Activated CD8-positive, alpha-beta T cell treated with anti-CD3 and anti-CD28 coated beads, Interleukin-2, amount 10 ng/mL, durations not matched to agents 7 days and 5 days (primary cell): Measurements from ENCODE around the gene SCN4A. TPM values are rescaled to one million over a fixed set of nuclear protein-coding genes. Genes with fewer than 3 reads are reported as not detected.
A peak's percentile ranks its signal among the peaks of the same experiment; 100 is the strongest.
"Not testable (repeated sequence)": the region's sequence is repeated elsewhere in the genome, so short reads cannot be mapped to it uniquely, and the experiment has no call there.

Experiments
- ATAC-seq: fragments of 150-1000 bp; cut with Tn5 transposase; one replicate; pipeline ENCODE4 v1.10.0; 2021; ENCODE audit warnings: moderate library complexity
- CTCF ChIA-PET: fragments of 350-600 bp; sonication (Branson Sonifier 250); formaldehyde crosslinking; loops from one replicate; lab custom pipeline; 2021; ENCODE audit warnings: antibody characterized with exemption; lab: Charles Lee
- POLR2A ChIA-PET: fragments of 350-600 bp; sonication (Branson Sonifier 250); formaldehyde crosslinking; loops from one replicate; lab custom pipeline; 2021; ENCODE audit warnings: antibody characterized with exemption; lab: Charles Lee
- DNase-seq: peaks from one replicate; pipeline ENCODE4 v3.0.0-alpha.2; 2020
- H3K27ac Mint-ChIP-seq: one replicate; pipeline ENCODE4 v1.8.0; 2021; ENCODE audit warnings: mild to moderate bottlenecking, mixed read lengths
- H3K27me3 Mint-ChIP-seq: one replicate; pipeline ENCODE4 v1.8.0; 2021; ENCODE audit warnings: low read depth, mixed read lengths
- H3K36me3 Mint-ChIP-seq: one replicate; pipeline ENCODE4 v1.8.0; 2021; ENCODE audit warnings: low read depth, mixed read lengths
- H3K4me1 Mint-ChIP-seq: one replicate; pipeline ENCODE4 v1.8.0; 2021; ENCODE audit warnings: low read depth, mixed read lengths
- H3K4me3 Mint-ChIP-seq: one replicate; pipeline ENCODE4 v1.8.0; 2021; ENCODE audit warnings: mild to moderate bottlenecking, mixed read lengths
- H3K9me3 Mint-ChIP-seq: one replicate; pipeline ENCODE4 v1.8.0; 2022; ENCODE audit warnings: mixed read lengths; ENCODE audit not compliant: insufficient read depth
- total RNA-seq, 2 experiments: library from RNA; stranded (reverse); gene quantifications; one replicate each; pipeline ENCODE4 v1.2.3, GENCODE V29; 2021

SCN4A gene
- total RNA-seq, 2 experiments from 2014 or later: not detected

- peaks cover 23% of the 10 kb centered on the region for H3K27me3 Mint-ChIP-seq
- H3K27ac Mint-ChIP-seq, H3K4me1 Mint-ChIP-seq, H3K9me3 Mint-ChIP-seq, POLR2A ChIA-PET, H3K36me3 Mint-ChIP-seq, H3K4me3 Mint-ChIP-seq: not testable (repeated sequence)
- DNase-seq (peak; percentile 45), ATAC-seq (peak; percentile 70)
- CTCF ChIA-PET: interaction anchor here (0.6 to 3.5 kb wide), 20 partner anchors 9 to 259 kb away, joined by 3 to 31 read pairs (median 4); partner anchors contain the start of gene CD79B
These were observed 83.5 kb downstream of the SCN4A start for GRCh38 chr17:63889026-63889848.

Other genes starting within 250 kb of the SCN4A start
- 10 to 100 TPM; 46.0 to 49.9 TPM for gene STRADA, start 231.1 kb downstream of the SCN4A start, total RNA-seq
- gene CCDC47, start 199.3 kb downstream of the SCN4A start, total RNA-seq: 10 to 100 TPM; 59.4 to 61.1 TPM
- gene DDX42, start 198.7 kb downstream of the SCN4A start, total RNA-seq: 100 to 1,000 TPM; 106 to 116 TPM
- gene PSMC5, start 145.5 kb downstream of the SCN4A start, total RNA-seq: 100 to 1,000 TPM; 176 to 179 TPM
- gene FTSJ3, start 145.3 kb downstream of the SCN4A start, total RNA-seq: 10 to 100 TPM; 58.7 to 62.2 TPM
- gene SMARCD2, start 130.2 kb downstream of the SCN4A start, total RNA-seq: 100 to 1,000 TPM; 130 to 136 TPM
- not detected for gene CSH2, start 99.2 kb downstream of the SCN4A start, total RNA-seq
- not detected for gene GH2, start 91.0 kb downstream of the SCN4A start, total RNA-seq
- not detected for gene CSH1, start 76.3 kb downstream of the SCN4A start, total RNA-seq
- gene CSHL1, start 61.7 kb downstream of the SCN4A start, total RNA-seq: not detected
- gene GH1, start 54.1 kb downstream of the SCN4A start, total RNA-seq: not detected
- 10 to 100 TPM; 21.7 to 22.5 TPM for gene CD79B, start 40.6 kb downstream of the SCN4A start, total RNA-seq
- gene PRR29, start 25.4 kb upstream of the SCN4A start, total RNA-seq: 1 to 10 TPM in 1 of 2 experiments, under 1 TPM in 1; 0.97 to 1.3 TPM
- gene ICAM2, start 47.7 kb upstream of the SCN4A start, total RNA-seq: 10 to 100 TPM; 48.4 to 51.3 TPM
- gene ERN1, start 157.2 kb upstream of the SCN4A start, total RNA-seq: 10 to 100 TPM; 13.0 to 17.9 TPM